Muscle layer of duodenum (tissue), 2 donors: ENCODE results near the gene ZNF853.

Experiments used
- H3K27ac ChIP-seq: one replicate; pipeline ENCODE4 v1.7.0; 2013; ENCODE audit warnings: mild to moderate bottlenecking, low read length
- H3K27me3 ChIP-seq: one replicate; pipeline ENCODE4 v1.7.0; 2013; ENCODE audit warnings: low read depth, mild to moderate bottlenecking, control low read depth, low read length
- H3K36me3 ChIP-seq, 2 donors: one replicate each; pipeline ENCODE4 v1.7.0; 2013; ENCODE audit warnings: low read length in 2 of 2, control low read depth in 1 of 2, mild to moderate bottlenecking in 1 of 2; ENCODE audit not compliant: insufficient read depth in 2 of 2, control insufficient read depth in 1 of 2
- H3K4me1 ChIP-seq, 2 donors: one replicate each; pipeline ENCODE4 v1.7.0; 2013; ENCODE audit warnings: low read length in 2 of 2, mild to moderate bottlenecking in 2 of 2, control low read depth in 1 of 2, moderate library complexity in 1 of 2; ENCODE audit not compliant: insufficient read depth in 2 of 2, control insufficient read depth in 1 of 2
- H3K4me3 ChIP-seq, 2 donors: one replicate each; pipeline ENCODE4 v1.7.0; 2013; ENCODE audit warnings: low read length in 2 of 2, low read depth in 1 of 2, mild to moderate bottlenecking in 1 of 2
- H3K9me3 ChIP-seq, 2 donors: one replicate each; pipeline ENCODE4 v1.7.0; 2013; ENCODE audit warnings: low read length in 2 of 2, control low read depth in 1 of 2, mild to moderate bottlenecking in 1 of 2; ENCODE audit not compliant: control insufficient read depth in 1 of 2
- donor health status: healthy.

Gene ZNF853

DNA sequence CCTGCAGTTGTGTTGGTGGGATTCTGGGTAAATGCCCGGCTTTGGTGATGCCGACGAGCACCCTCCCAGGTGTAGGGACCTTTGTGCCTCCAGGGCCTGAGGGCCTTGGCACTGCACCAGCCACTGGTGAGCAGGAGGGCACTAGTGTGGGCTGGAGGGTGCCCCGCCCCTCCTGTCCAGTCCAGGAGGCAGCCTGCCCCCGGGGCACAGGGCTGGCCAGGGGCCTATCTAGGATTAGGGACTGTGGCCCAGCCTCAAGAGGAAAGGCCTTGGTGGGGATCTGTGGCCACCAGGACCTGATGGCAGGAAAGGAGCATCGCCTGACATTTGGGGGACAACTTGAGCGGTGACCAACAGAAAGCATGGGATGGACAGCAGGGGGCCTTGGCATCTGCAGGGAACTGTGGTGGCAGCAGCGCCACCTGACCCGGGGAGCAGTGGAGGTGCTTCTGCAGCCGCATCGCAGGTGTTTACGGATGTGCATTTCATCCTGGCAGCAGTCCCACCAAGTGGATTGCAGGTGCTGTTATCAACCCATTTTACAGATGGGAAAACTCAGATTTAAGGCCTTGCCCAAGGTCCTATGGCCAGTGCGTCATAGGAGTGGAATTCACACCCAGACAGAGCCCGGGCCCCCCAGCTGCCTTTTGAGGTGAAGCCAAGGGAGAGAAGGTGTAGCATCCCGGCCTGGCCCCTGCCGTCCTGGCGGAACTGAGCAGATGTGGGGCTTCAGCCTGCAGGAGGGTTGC is 32.8 kb downstream of the ZNF853 start:
- peaks cover 19 to 87% of the 10 kb centered on the region in 2 donors for H3K36me3 ChIP-seq
- no peaks in the 10 kb centered on the region for H3K27me3 ChIP-seq
- peaks cover 0 to 3% of the 10 kb centered on the region in 2 donors for H3K9me3 ChIP-seq
- no peaks in the 10 kb centered on the region for H3K4me1 ChIP-seq
- H3K4me3 ChIP-seq = no peak overlapping the region
- H3K27ac ChIP-seq = no peak overlapping the region

DNA sequence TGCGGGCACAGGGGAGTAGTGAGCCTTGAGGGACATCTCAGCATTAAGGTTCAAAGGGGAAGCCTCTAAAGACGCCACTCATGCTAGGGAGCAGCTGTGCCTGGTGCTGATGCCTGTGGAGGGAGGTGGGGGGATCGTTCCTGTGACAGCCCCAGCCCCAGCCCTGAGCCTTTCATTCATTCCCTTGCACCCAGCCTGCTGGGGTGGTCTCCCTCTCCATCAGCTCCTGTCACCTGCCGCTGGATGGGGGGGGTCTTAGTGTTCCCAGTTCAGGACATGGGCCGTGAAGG is 33.4 kb downstream of the ZNF853 start:
- Histone ChIP-seq H3K4me3 (no peak overlapping the region), H3K9me3 (peaks cover 0 to 3% of the 10 kb centered on the region in 2 donors), H3K27me3 (no peaks in the 10 kb centered on the region), H3K27ac (no peak overlapping the region), H3K4me1 (no peaks in the 10 kb centered on the region), H3K36me3 (peaks cover 14 to 82% of the 10 kb centered on the region in 2 donors)

DNA sequence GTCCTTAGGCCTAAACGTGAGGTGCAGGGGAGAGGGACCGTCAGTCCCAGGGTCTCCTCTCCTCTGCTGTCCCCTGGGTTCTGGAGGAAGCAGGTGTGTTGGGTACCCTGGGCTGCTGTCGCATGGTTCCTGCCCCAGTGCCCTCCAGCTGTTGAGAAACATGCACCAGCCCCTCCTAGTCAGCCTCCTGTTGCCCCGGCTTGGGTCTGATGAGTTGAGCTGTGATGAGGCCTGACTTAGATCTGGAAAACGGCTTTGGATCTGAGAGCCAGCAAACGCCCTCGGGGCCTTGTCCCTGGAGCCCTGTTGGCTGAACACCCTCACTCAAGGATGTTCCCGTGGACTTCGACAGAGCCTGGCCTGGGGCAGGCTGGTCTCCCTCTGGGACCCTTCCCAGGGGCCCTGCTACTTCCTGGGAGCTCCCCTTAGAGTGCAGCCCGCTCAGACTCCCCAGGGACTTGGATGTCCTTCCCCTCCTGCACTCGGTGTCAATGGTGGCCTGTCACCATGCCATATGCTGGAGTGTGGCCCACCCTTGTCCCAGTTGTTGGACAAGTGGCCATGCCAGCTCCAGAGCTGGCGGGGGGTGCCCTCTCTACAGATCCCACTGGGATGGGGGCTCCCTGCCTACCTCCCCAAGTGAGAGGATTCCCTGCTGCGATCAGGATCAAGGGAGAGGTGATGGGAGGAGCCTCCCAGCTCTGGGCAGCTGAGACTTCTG is 34.0 kb downstream of the ZNF853 start:
- Histone ChIP-seq H3K36me3 (peaks cover 13 to 80% of the 10 kb centered on the region in 2 donors), H3K4me1 (no peaks in the 10 kb centered on the region)

GRCh38 chr7:6650086-6650485 is 34.7 kb downstream of the ZNF853 start:
- Histone ChIP-seq H3K4me1 (no peaks in the 10 kb centered on the region), H3K27ac (no peak overlapping the region), H3K9me3 (peaks cover 0 to 3% of the 10 kb centered on the region in 2 donors), H3K36me3 (peaks cover 6 to 80% of the 10 kb centered on the region in 2 donors), H3K4me3 (no peak overlapping the region), H3K27me3 (no peaks in the 10 kb centered on the region)

More for the DNA sequence above, 34.0 kb downstream of the ZNF853 start:
- Histone ChIP-seq H3K9me3 (peaks cover 0 to 3% of the 10 kb centered on the region in 2 donors), H3K27ac (no peak overlapping the region), H3K4me3 (no peak overlapping the region), H3K27me3 (no peaks in the 10 kb centered on the region)

- Histone ChIP-seq H3K36me3 (peaks cover 6 to 82% of the 10 kb centered on the region in 2 donors), H3K4me1 (no peaks in the 10 kb centered on the region)
Measured at GRCh38 chr7:6650521-6651011, 35.2 kb downstream of the ZNF853 start.

DNA sequence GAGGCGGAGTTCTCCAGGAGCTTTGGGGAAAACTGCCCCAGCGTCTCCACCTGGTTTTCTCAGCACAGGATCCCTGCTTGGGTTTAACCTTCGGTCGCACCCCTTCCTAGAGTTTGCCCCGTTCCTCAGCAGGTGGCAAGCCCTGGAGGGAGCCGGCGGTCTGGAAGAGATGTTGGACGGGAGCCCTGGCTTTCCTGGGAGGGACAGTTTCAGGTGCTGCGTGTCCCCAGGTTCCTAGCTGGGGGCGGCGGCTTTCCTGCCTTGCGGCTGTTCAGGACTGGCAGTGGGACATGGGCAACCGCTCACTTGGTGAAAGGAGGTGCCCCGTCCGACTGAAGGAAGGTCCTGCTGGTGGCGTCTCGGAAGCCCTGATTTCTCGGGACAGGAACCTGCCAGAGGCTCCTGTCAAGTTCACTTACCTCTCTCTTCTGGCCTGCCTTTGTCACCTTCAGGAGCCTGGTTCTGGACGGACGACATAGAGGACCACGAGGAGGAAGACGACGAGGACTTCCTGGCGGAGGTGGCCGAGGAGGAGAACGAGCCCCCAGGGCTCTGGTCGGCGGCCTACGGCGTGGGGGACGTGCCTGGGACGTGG is 36.5 kb downstream of the ZNF853 start:
- no peaks in the 10 kb centered on the region for H3K27me3 ChIP-seq
- H3K9me3 ChIP-seq = peaks cover 0 to 3% of the 10 kb centered on the region in 2 donors
- no peak overlapping the region for H3K27ac ChIP-seq
- H3K36me3 ChIP-seq = peaks cover 4 to 76% of the 10 kb centered on the region in 2 donors
- H3K4me1 ChIP-seq = no peaks in the 10 kb centered on the region
- no peak overlapping the region for H3K4me3 ChIP-seq

More at GRCh38 chr7:6650521-6651011, 35.2 kb downstream of the ZNF853 start:
- Histone ChIP-seq H3K27me3 (no peaks in the 10 kb centered on the region), H3K4me3 (no peak overlapping the region), H3K27ac (no peak overlapping the region), H3K9me3 (peaks cover 0 to 3% of the 10 kb centered on the region in 2 donors)

GRCh38 chr7:6652446-6653011 is 37.1 kb downstream of the ZNF853 start:
- H3K4me1 ChIP-seq = no peaks in the 10 kb centered on the region
- H3K27me3 ChIP-seq = no peaks in the 10 kb centered on the region
- no peak overlapping the region for H3K4me3 ChIP-seq
- peaks cover 0 to 3% of the 10 kb centered on the region in 2 donors for H3K9me3 ChIP-seq
- H3K36me3 ChIP-seq = peaks cover 4 to 71% of the 10 kb centered on the region in 2 donors
- no peak overlapping the region for H3K27ac ChIP-seq

DNA sequence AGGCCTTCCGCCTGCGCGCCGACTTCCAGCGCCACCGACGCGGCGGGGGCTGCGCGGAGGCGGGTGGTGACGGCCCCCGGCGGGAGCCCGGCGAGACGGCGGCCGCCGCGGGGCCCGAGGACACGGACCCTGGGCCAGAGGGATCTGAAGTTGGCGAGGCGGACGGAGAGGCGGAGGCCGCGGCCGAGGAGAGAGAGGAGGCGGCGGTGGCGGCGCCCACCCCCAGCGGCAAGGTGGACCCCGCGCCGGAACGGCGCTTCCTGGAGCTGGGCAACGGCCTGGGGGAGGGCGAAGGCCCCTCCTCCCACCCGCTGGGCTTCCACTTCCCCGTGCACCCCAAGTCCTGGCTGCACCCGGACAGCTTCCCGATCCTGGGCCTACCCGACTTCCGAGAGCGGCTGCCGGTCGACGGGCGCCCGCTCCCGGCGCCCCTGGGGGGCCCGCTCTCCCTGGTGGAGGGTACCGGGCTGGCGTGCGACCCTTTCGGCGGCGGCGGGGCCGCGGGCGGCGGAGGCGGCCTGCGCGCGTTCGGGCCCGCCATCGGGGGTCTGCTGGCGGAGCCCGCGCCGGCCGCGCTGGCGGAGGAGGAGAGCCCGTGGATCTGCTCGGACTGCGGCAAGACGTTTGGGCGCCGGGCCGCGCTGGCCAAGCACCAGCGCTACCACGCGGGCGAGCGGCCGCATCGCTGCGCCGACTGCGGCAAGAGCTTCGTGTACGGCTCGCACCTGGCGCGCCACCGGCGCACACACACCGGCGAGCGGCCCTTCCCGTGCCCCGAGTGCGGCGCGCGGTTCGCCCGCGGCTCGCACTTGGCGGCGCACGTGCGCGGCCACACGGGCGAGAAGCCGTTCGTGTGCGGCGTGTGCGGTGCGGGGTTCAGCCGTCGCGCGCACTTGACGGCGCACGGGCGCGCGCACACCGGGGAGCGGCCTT is 37.9 kb downstream of the ZNF853 start:
- Histone ChIP-seq H3K4me1 (no peaks in the 10 kb centered on the region), H3K4me3 (no peak overlapping the region), H3K36me3 (peaks cover 4 to 63% of the 10 kb centered on the region in 2 donors), H3K9me3 (peaks cover 0 to 3% of the 10 kb centered on the region in 2 donors), H3K27me3 (no peaks in the 10 kb centered on the region), H3K27ac (no peak overlapping the region)

DNA sequence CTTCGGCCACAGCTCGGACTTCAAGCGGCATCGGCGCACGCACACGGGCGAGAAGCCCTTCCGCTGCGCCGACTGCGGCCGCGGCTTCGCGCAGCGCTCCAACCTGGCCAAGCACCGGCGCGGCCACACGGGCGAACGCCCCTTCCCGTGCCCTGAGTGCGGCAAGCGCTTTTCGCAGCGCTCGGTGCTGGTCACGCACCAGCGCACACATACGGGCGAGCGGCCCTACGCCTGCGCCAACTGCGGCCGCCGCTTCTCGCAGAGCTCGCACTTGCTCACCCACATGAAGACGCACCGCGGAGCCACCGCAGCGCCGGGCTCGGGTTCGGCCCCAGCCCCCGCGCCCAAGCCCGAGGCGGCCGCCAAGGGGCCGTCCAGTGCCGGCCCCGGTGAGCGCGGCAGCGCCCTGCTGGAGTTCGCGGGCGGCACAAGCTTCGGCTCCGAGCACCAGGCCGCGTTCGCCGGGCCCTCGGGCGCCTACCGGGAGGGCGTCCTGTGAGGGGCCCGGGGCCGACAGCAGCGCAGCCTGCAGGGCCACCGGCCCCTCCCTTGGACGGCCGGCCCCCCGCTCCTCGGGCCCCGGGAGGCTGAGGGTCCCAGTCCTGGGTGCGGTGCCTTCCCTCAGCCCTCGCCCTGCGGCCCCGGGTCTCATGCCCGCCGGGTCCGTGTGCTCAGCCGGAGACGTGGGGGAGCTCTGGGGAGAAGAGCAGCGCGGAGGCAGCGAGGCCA is 38.9 kb downstream of the ZNF853 start:
- H3K9me3 ChIP-seq = peaks cover 0 to 3% of the 10 kb centered on the region in 2 donors
- peaks cover 4 to 53% of the 10 kb centered on the region in 2 donors for H3K36me3 ChIP-seq
- no peak overlapping the region for H3K4me3 ChIP-seq
- no peaks in the 10 kb centered on the region for H3K4me1 ChIP-seq
- no peak overlapping the region for H3K27ac ChIP-seq
- no peaks in the 10 kb centered on the region for H3K27me3 ChIP-seq
